Cerebellar cortex (tissue), 1 donor: ENCODE measurements around the gene CDH23.
A peak's percentile ranks its signal among the peaks of the same experiment; 100 is the strongest.

Experiments used
- DNase-seq: peaks from one replicate; pipeline ENCODE4 v3.0.0-alpha.2; 2015; ENCODE audit warnings: low spot score

CDH23 gene

DNA sequence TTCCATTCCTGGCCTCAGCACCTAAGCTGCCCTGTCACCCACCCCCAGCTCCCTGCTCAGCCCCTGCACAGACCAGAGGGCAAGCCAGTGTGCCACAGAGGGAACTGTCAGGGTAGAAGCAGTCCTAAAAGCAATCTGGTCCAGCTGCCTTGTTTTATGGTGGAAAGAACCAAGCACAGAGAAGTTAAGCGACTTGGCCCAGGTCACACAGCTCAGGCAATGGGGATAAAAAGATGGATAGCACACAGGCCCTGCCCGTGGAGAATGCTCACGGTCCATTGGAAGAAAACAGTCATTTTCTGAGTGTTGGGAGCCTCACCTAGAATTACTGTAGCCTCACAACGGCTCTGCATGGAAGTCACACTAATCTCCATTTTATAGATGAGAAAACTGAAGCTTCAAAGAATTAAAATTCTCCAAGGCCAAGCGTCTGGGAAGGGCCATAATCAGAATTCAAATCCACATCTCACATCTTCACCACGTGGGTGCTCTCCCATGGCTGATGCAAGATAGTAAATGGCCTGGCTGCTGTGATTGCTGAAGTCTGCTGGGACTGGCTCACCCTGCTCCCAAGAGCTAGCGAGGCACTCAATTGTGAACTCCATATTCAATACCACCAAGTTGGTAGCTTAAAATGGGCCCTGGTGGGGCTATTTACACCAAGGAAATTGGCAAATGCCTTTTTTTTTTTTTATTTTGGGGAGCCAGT lies 296.0 kb downstream of the CDH23 start:
- no peak for DNase-seq

- no peak for DNase-seq
These were observed 296.7 kb downstream of the CDH23 start for GRCh38 chr10:71693377-71693776.

GRCh38 chr10:71694039-71694501 lies 297.4 kb downstream of the CDH23 start:
- DNase-seq: no peak

GRCh38 chr10:71694567-71694968 lies 297.8 kb downstream of the CDH23 start:
- DNase-seq: no peak

DNA sequence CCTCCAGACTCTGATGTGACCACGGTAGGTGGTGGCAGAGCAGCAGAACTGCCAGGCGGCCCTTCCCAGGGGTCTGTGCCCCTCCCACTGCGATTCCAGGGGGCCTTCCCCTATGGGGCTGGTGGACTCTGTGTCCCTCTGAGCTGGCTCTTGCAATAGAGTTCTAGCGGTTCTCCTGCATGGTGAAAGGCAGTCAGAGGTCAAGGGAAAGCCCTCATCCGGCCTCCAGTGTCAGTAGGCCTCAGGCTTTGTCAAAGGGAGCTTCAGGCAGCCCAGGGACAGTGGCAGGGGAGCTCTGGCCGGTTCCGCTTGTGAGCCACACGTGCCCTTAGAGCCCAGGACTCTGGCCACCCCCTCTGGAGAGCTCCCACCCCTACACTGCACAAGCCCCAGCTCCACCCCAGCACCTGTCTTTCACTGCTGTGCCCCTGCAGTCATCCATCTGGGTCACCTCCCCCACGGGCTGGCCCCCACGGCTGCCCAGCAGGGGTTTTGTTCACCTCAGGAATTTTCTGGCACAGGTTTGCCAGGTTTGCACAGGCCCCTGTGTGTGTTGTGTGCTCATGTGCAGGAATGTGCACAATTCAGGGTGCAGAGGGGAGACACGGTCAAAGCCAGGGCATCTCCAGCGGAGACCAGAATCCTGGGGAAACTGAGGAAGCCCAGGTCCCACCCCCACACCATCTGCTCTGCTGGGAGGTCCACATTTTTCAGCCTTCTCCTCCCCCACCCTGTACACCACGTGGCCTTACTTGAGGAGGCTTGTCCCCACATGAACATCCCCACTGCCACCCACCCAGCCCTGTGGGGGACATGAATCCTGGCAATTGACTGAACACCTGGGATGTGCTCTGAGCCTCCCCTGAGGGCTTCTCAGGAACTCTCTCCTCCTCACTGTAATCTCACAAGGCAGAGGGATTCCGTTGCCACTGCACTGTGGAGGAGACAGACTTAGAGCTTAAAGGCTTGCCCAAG lies 299.1 kb downstream of the CDH23 start:
- DNase-seq: no peak

DNA sequence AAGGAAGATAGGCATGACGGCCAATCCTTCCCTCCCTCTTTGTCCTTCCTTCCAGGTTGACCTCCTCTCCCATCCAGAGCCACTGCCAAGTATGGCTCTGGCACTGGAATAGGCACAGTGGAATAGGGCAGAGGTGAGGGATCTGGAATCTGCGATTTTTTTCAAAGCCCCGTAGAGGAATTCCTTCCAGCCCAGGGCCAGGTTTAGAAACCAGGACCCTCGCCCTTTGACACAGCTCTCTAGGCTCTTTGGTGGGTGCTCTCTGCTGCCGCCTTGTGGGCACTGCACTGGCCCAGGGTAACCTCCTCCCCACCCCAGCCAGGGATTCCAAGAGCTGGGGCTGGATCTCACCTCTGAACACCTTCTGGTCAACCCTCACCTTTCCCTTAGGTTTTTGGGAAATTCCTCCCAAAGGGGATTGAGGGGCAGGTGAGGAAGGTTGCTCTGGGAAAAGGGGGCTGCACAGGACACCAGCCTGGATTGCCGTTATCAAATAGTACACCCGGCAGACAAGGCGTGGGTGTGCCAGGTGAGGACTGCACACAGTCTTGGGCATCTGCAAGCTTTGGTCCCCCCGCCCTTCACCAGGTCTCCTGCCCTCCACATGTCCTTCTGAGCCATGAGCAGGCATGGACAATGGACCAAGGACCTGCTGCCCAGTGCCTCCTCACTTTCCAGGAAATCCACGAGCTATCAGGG lies 300.1 kb downstream of the CDH23 start:
- peak; percentile 57 for DNase-seq

DNA sequence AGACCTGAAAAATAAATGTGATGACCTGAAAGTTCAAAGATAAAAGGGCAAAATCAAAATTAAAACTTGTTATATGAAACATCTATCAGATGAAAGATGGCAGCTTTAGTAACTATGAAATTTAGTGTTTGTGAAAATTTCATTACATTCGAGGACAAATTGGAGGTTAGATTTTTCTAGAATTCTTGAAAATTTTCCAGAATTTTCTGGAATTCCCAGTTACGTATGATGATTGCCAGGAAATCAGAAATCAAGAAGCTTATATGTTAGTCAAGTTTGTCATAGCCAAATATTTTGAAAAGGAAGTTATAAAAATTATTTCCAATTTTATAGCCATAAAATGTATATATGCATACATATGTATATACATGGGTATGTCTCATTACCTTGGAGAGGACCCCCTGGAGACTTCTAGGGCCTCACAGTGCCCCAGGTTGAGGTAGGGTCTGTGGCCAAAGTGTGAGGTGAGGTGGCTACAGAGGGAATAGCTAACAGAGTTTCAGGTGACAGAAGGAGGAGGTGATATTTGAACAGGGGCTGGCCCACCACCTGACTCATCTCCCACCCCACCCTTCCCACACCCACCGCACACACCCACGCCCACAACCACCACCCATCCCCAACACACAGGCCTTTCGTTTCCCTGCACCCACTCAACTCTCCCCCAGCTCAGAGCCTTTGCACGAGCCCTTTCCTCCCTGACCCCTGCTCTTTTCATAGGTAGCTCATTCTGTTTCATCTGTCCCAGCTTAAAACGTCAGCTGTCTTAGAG lies 301.4 kb downstream of the CDH23 start:
- no peak for DNase-seq

DNA sequence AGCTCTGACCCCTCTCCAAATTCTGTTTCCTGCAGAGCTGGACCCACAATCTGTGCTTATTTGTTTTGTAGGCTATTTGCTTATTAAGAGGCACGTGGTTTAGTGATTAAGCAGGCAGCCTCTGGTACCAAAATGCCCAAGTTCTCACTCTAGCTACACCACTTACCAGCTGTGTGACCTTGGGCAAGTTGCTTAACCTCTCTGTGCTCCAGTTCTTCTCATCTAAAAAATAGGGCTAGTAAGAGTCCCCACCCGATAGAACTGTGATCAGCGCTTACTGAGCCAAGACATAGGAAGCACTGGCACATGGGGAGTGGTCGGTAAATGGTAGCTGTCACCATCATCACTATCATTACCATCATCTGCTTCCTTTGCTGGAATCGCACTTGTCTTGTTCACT lies 302.0 kb downstream of the CDH23 start:
- no peak for DNase-seq

- no peak for DNase-seq
These were observed 304.1 kb downstream of the CDH23 start for GRCh38 chr10:71700731-71701368.

GRCh38 chr10:71701496-71702132 lies 304.9 kb downstream of the CDH23 start:
- DNase-seq: no peak

DNA sequence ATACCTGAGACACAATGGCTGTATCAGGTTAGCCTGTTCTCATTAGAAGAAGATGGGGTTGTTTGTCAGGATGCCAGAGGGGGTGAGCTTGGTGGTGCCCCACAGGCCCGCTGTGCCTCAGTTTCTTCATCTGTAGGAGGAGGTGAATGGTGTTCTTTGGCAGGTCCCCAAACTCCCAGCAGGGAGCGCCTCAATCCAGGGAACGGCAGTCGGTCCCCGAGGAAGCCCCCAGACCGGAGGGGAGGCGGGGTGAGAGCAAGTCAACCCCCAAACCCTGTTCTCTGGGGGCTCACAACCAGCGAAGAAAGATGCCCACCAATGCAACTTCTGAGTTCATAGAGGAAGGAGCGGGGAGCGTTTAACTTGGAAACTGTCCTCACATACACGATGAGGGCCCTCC lies 306.9 kb downstream of the CDH23 start:
- no peak for DNase-seq

DNA sequence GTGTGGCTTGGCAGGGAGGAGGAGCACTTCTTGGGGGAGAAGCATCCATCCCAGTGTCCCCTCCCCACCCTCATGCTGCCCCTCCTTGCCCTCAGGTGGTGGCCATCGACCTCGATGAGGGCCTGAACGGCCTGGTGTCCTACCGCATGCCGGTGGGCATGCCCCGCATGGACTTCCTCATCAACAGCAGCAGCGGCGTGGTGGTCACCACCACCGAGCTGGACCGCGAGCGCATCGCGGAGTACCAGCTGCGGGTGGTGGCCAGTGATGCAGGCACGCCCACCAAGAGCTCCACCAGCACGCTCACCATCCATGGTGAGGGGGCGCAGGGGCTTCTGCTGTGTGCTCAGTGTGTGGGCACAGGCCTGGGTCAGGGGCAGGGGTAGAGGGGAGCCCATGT lies 308.1 kb downstream of the CDH23 start:
- DNase-seq: no peak

DNA sequence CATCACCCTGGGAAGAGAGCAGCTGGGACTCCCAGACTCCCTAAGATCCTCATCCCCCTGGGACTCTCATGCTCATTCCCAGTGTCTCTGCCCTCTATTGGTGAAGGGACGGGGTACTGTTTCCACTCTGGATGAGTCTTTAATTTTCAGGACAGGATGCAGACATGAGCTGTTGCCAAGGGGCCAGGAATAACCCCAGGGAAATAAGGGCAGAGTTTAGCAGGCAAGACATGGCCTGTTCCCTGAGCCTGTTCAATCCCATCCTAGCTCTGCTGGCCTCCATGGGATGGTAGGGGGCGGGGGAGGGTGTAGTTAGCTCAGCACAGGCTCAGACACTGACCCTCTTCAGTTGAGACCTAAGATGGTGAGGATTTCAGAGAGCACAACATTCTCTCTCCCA lies 308.9 kb downstream of the CDH23 start:
- DNase-seq: no peak

GRCh38 chr10:71706216-71707121 lies 309.7 kb downstream of the CDH23 start:
- no peak for DNase-seq

DNA sequence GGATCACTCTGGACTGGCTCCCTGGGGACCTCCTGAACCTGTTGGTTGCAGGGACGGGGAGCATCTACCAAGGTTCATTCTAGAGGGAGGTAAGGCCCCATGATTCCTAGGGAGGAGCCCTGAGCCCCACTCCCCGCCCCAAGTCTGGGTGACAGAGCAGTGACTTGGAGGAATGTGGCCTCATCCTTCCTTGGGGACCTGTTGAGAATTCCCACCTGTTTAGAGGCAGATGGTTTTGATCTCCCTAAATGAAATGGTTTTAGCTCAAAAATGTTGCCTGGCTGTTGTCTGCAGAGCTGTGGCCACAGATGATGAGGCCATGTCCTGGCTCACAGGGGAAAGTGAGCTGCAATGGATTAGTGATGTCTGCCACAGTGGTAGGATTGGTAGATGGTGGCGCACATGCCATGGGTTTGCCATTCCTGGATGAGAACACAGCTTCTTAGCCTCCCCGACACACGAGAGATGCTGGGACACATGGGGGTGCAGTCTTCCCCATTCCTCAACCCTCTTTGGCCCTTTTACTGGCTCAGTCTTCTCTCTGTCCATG lies 310.6 kb downstream of the CDH23 start:
- no peak for DNase-seq

DNA sequence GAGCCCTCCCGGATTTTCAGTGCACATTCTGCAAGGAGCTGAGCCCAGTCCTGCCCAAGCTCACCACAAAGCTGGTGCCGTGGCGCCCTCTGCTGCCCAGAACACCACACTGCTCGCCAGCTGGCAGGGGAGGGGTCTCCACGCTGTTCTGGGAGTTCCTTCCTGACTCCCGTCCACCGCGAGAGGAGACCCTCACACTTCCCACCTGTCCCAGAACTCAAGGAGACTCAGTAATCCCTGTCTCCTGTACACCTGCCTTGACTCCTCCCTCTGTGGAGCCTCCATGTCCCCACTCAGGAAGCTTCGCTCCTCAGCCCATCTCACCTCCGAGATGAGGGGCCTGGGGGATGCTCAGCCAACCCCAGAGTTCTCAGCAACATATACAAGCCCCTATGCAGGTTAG lies 311.6 kb downstream of the CDH23 start:
- peak; percentile 58 for DNase-seq

GRCh38 chr10:71708897-71709882 lies 312.5 kb downstream of the CDH23 start:
- no peak for DNase-seq

- no peak for DNase-seq
These were observed 313.8 kb downstream of the CDH23 start for GRCh38 chr10:71710519-71710918.
